GDM1 (cell line): ENCODE results near the gene IFNAR1.

Source experiments
- DNase-seq: peaks from one replicate; lab custom pipeline; 2025; lab: John Stamatoyannopoulos, UW

The IFNAR1 gene

GRCh38 chr21:33402001-33402979 lies 77.5 kb downstream of the IFNAR1 start:
- DNase-seq, result no peak

GRCh38 chr21:33403128-33403785 lies 78.5 kb downstream of the IFNAR1 start, which contains the start of gene IFNGR2:
Gene IFNGR2 (plus strand): TSS chr21:33403413. CDS start chr21:33403544, 131 bp downstream.
- DNase-seq, result peak; percentile 35

GRCh38 chr21:33403786-33404585 lies 79.2 kb downstream of the IFNAR1 start:
- no peak for DNase-seq

GRCh38 chr21:33406493-33406892 lies 81.7 kb downstream of the IFNAR1 start:
- DNase-seq, result no peak
